ENCODE data around the gene EHD4.

EHD4 gene

GRCh38 chr15:41990243-41990605 is 17.9 kb upstream of the EHD4 start:
- DNase-seq = no peak

DNA sequence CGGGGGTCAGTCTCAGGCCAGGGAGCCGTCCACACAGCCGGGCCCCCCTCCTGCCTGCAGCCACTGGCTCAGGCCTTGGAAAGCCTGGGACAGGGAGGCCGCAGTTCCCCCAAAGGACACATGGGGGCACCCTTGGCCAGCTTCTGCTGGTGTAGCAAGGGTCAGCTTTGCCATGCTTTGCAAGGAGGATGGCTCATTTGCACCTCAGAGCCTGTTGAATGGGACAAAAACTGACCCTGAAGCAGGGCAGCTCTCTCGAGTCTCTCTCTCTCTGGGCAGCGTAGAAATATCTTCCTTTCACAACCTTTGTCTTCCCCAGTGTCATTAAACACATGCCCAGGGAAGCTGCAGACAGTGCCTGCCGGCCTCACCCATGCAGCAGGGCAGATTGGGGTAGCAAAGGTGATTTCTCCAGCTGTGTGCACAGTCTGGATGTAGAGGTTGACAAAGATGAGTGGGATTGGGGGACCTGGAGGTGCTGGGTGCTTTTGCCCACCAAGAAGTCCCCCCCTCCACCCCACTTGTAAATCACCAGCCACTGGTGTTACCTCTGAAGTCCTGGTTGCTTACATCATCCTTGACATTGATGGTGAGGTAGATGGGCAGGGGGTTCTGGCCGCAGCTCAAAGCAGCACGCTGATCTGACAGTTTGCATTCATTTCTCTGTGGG is 17.4 kb upstream of the EHD4 start:
- TF ChIP-seq GATA1 (IDR thresholded peaks at IDR 0.05; ENCODE audit: low read depth, low read length) = no peak
- TF ChIP-seq POLR2A (IDR thresholded peaks at IDR 0.05; ENCODE audit: low read length) = no peak
- DNase-seq = peak; percentile 63 to 83

More at GRCh38 chr15:41990243-41990605, 17.9 kb upstream of the EHD4 start:
- TF ChIP-seq POLR2A (IDR thresholded peaks at IDR 0.05; ENCODE audit: low read length) (no peak), GATA1 (IDR thresholded peaks at IDR 0.05; ENCODE audit: low read depth, low read length) (no peak)

DNA sequence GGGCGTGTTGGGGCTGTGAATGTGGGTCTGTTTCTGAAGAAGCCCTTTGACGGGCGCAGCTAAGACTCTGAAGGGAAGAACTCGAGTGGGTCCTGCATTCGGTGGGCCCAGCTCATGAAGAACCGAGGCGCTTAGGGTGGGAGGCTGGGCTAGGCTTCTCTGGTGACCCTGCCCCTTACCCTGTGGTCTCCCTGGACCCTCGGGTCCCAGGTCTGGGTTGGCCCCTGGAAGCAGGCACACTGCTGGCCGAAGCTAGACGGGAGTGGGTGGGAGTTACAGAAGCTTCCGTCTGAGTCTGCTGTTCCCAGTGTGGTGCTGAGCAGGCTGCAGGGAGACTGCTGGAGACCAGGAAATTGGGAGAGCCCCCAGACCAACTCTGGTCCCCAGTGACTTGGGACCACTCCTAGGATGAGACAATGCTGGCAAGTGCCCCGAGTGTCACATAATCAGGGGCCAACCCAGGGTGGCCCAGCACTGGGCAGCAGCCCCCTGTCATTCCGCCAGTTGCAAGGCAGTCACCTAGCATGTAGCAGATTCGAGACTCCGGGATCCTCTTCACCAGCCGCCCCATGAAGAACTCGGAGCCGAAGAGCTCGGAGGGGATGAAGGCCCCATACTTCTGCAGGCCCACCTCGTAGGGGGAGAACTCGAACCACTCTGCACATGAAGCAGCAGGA is 16.7 kb upstream of the EHD4 start:
- TF ChIP-seq GATA1 (IDR thresholded peaks at IDR 0.05; ENCODE audit: low read depth, low read length) (no peak), POLR2A (IDR thresholded peaks at IDR 0.05; ENCODE audit: low read length) (no peak)
- DNase-seq = no peak

DNA sequence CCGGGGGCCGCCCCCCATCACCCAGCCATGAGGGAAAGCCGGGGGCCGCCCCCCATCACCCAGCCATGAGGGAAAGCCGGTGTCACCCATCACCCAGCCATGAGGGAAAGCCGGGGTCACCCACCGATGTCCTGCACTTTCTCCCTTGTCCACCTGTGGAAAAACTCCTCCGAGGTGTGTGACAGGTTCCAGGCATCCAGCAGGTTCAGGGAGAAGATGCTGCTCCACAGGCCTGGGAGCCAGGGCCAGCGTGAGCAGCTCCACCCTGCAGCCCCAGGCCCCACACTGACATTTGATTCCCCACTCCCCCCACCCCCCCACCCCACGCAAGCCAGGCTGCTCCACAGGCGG is 15.5 kb upstream of the EHD4 start:
- TF ChIP-seq GATA1 (IDR thresholded peaks at IDR 0.05; ENCODE audit: low read depth, low read length) = no peak
- TF ChIP-seq POLR2A (IDR thresholded peaks at IDR 0.05; ENCODE audit: low read length) = no peak
- no peak for DNase-seq

- no peak for TF ChIP-seq POLR2A (IDR thresholded peaks at IDR 0.05; ENCODE audit: low read length)
- TF ChIP-seq GATA1 (IDR thresholded peaks at IDR 0.05; ENCODE audit: low read depth, low read length) = no peak
- DNase-seq = no peak
These were observed 15.0 kb upstream of the EHD4 start for GRCh38 chr15:41987246-41987924.

- DNase-seq = no peak
- no peak for TF ChIP-seq GATA1 (IDR thresholded peaks at IDR 0.05; ENCODE audit: low read depth, low read length)
- TF ChIP-seq POLR2A (IDR thresholded peaks at IDR 0.05; ENCODE audit: low read length) = no peak
These were observed 13.1 kb upstream of the EHD4 start for GRCh38 chr15:41985236-41986160.

GRCh38 chr15:41984622-41985021 is 12.3 kb upstream of the EHD4 start:
- no peak for TF ChIP-seq GATA1 (IDR thresholded peaks at IDR 0.05; ENCODE audit: low read depth, low read length)
- TF ChIP-seq POLR2A (IDR thresholded peaks at IDR 0.05; ENCODE audit: low read length) = no peak
- no peak for DNase-seq

DNA sequence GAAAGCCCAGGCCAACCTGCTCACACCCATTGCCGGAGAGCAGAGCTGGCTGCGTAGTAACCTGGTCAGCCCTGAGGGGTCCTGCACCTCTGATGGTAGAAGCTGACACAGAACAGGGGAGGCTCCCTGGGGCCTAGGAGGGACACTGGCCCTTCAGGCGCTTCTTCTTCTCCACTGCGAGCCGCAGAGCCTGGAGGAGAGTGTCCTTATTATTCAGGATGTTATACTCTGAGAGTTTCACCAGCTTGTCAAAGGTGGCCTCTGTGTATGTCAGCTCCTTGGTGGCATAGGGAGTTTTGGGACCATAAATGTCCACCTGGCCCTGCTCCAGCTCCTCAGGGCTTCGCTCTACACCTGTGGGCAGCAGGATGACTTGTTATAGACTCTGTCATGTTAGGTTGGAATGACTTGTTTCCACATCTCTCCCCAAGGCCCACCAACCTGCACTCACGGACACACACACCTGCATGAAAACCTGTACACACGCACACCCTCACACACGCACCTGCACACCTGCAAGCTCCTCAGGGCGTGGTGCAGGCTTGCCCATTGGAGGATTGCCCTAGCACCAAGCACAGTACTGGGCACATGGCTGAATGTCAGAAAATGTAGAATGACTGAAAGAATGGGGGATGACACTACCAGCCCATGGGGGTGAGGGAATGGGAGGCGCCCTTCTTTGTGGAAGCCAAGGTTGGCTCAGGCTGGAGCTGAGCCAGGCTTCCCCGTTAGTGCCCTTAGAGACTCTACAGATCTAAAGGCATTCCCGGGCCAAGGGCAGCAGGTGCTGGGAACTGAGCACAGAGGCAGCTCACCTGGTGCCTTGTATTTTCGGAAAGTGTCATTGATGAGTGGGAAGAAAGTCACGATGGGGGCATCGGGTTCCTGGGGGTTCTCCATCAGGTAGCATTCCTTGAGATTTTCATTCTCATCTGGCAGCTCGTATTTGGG is 11.5 kb upstream of the EHD4 start:
- no peak for DNase-seq

GRCh38 chr15:41983221-41983620 is 10.9 kb upstream of the EHD4 start:
- TF ChIP-seq POLR2A (IDR thresholded peaks at IDR 0.05; ENCODE audit: low read length) (no peak), GATA1 (IDR thresholded peaks at IDR 0.05; ENCODE audit: low read depth, low read length) (no peak)
- no peak for DNase-seq

More for the DNA sequence above, 11.5 kb upstream of the EHD4 start:
- TF ChIP-seq POLR2A (IDR thresholded peaks at IDR 0.05; ENCODE audit: low read length) (no peak), GATA1 (IDR thresholded peaks at IDR 0.05; ENCODE audit: low read depth, low read length) (no peak)

- no peak for TF ChIP-seq POLR2A (IDR thresholded peaks at IDR 0.05; ENCODE audit: low read length)
- TF ChIP-seq GATA1 (IDR thresholded peaks at IDR 0.05; ENCODE audit: low read depth, low read length) = no peak
- DNase-seq = no peak
These were observed 10.0 kb upstream of the EHD4 start for GRCh38 chr15:41982133-41982930.

- TF ChIP-seq GATA1 (IDR thresholded peaks at IDR 0.05; ENCODE audit: low read depth, low read length) = no peak
- no peak for TF ChIP-seq POLR2A (IDR thresholded peaks at IDR 0.05; ENCODE audit: low read length)
These were observed 9.2 kb upstream of the EHD4 start for GRCh38 chr15:41981371-41982132.

More at GRCh38 chr15:41981371-41982132, 9.2 kb upstream of the EHD4 start:
- DNase-seq = peak; percentile 10 to 20

Data from erythroblast (primary cell).